Glomerular visceral epithelial cell (primary cell): Measurements from ENCODE around the gene KRT12.
A peak's percentile ranks its signal among the peaks of the same experiment; 100 is the strongest.
"Not testable (repeated sequence)": the region's sequence is repeated elsewhere in the genome, so short reads cannot be mapped to it uniquely, and the experiment has no call there.

Experiments used
- DNase-seq: peaks from one replicate; pipeline ENCODE4 v3.0.0-alpha.2; 2016; ENCODE audit errors: extremely low spot score

KRT12 gene

DNA sequence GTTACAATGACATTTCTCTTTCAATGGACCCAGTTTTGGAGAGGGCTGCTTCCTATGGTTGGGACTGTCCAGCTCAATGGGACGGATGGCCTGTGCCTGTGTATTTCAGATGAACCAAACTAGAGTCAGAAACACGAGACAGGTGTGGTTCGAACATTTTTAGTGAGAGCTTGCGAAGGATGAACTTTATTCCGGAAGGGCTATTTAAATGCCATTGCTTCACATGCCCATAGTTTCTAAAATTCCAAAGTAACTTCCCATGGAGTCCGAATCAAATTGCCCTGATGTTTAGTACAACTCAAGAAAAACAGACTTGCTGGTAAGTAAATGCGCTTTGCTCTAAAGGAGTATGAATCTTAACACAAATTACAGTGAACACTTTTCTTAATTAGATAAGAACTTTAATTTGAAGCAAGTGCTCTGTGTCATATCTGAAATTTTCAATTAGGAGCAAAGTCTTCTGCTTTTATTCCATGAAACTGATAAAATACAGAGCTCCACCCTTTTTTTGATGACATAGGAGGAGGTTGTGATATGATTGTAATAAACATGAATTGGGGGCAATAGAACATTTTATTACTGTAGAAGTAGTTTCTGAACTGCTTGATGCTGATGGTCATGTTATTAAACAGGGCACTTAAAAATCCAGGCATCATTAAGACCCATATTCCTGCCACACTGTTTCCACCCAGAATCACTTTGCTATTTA lies 16.8 kb upstream of the KRT12 start:
- no peak for DNase-seq

DNA sequence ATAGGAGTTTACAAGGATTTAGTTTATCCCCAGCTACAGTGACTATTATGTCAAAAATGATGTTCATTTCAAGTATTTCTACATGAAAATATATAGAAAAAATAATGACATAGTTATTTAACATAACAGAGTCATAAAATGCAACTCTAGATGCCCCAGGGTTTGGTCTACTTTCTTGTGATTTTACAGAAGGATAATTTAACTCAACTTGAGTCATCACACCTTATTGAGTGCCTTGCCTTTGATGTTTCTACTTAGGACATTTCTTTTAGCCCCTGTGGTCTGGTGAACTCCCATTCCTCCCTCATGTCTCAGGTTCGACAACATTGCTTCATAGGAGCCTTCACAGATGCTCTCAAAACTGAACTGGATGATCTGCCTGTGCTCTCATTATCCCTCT lies 16.0 kb upstream of the KRT12 start:
- no peak for DNase-seq

DNA sequence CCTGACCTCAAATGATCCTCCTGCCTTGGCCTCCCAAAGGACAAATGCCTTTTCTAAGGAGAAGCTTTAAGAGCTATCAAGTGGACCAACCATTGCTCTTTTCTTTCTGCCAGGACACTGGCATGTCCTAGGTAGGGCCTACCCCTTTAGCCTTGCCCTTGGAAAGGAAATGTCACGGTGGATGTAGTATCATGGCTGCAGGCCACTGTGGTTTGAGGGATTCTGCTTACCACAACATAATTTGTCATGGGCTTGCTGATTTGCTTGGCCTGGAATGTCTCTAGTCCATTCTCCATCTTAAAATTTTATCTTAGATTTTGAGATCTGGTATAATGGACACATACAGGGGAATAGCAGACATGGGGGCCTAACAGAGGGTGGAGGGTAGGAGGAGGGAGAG lies 12.0 kb upstream of the KRT12 start:
- DNase-seq, result no peak

DNA sequence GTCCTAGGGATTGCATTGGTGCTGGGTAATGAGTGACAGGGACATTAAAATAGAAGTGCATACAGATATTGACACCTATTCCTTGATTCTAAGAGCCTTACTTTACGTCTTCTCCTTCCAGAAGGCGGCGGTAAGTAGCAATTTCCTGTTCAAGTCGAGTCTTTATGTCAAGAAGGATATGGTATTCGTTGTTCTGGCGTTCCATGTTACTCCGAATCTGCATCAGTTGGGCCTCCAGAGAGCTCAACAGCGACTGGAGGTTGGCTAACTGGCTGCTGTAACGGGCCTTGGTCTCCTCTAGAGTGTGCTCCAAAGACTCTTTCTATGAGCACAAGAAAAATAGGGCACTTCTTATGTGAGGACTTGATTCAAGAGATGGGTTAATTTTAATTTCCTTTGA lies 11.0 kb upstream of the KRT12 start:
- DNase-seq, result no peak

DNA sequence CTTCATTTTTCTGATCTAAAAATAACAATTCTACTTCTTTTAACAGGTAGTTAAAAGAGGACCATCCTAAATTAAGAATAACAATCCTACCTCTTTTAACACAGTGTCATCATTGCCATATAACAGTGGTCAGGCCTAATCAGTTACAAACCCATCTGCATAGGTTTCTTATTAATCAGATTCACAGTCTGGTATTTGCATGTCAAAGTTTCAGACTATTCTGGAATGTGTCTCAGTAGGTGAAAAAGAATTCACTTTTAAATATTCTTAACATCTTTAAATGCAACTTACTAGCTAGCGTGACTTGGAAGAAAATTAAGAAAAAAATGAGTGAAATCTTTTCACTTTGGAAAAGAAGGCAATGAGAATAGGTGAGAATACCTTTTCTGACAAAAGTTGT lies 6.8 kb upstream of the KRT12 start:
- no peak for DNase-seq

DNA sequence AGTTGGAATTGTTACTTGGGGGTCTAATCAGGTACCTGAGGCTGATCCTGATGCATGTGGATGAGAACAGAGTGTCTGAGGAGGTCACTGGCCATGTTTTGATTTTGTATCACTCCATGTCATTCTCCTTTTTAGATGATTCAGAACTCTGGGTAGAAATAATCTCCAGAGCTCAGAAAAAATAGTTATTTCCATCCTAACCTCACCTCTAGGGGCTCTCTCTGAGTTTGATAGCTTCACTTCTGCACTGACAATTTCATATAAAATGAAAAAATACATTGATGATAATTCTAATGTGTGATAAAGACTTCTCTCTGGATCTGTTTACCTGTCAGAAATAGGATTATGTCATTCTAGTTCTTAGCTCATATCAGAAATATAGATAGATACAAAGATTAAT lies 6.2 kb upstream of the KRT12 start:
- no peak for DNase-seq

DNA sequence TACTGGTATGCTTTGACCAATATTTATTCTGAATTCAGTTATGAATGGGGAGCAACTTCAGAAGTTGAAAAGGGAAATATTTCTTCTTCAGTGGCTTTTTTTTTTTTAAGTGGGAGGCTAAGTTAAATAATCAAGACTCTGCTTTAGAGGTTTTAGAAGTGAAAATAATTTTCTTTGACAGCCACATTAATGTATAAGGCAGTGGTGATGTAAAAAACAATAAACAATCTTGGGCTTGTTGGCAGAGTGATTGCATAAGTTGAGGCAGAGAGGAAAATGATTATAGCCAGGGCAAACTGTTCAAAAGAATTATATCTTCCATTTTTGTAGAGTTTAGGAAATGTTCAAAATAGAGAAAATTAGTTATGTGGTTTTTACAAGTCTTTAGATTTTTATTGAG lies 5.4 kb upstream of the KRT12 start:
- no peak for DNase-seq

DNA sequence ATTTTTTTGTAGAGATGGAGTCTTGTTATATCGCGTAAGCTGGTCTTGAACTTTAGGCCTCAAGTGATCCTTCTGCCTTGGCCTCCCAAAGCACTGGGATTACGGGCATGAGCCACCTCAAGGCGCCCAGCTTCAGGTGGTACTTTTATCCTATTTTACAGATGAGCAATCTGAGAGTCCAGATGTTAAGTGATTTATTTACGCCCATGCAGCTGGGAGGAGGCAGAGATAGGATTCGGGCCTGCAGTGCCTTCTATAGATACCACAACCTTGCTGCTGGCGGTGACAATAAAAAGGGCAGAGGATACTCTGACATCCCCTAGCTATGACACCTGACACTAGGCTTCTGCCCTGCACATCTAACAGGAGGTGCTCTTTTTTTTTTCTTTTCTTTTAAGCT lies 4.3 kb upstream of the KRT12 start:
- no peak for DNase-seq

DNA sequence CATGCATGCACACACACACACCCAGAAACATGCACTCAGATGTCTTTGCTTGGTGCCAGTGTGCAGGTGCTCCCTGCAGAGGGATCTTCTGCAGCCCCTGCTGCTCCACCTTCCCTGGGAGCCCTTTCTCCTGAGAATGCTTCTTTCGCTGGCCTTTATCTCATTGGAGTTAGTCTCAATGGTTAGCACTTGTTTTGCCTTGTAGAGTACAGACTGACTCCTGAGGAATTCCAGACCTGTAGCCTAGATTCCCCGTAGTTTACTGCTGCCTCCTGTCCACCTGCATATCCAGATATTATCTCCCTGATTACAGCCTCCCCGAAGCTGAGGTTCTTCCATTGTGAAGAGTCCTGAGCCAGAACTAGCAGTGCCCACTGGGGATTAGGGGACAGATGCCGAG lies 3.1 kb upstream of the KRT12 start:
- DNase-seq, result no peak

DNA sequence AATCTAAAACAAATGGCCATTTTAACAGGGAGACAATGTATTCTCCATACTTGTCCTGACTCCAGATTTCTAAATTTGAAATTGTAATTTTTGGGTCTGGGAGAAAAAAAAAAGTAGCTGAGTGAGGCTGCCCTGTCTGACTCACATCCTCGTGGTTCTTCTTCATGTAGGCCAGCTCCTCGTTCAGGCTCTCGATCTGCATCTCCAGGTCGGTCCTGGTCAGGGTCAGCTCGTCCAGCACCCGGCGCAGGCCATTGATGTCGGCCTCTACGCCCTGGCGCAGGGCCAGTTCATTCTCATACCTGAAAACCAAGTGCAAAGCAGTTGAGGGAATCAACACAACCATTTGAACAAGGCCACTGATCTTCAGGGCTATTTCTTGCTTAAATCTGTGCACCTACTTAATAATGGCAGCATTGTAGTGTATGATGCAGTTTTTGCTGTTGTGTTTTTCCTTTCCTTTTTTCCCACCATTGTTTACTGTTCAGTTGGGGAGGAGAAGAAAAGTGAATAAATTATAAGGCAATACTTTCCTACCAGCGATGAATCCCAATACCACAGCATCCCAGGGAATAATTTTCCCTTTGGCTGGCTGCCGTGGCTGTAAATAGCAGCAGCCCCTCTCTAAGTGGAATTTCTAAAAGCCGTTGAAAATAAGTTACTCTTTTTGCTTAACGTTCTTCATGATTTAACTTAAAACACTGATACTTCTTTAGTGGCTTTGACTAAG lies 2.2 kb downstream of the KRT12 start:
- DNase-seq, result no peak

DNA sequence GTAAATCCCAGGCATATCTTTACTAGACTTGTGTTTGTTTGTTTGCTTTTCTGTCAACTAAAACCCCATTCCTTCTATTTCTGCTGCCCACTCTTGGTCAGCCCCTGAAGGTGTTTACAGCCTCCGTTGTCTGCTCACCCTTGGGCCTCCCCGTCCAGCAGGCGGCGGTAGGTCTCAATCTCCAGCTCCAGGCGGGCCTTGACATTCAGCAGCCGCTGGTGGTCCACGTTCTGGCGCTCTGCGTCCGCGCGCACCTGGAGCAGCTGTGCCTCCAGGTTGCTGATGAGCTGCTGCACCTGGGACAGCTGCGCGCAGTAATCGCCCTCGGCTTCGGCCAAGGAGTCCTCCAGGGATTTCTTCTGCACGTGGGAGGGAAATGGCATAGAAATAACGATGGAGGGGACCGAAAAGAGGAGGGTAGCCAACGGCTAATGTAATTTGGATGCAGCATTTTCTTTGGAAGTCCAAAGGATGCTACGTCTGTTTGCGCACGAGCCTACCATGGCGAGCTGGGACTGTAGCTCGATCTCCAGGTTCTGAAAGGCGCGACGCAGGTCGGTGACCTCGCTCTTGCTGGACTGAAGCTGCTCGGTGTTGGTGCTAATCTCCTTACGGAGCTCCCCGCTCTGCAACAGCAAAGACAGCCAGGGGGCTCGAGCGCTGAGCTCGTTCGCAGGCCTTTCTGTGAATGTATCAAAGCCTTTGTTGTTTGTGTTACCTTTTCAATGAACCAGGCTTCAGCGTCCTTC lies 3.9 kb downstream of the KRT12 start:
- DNase-seq, result no peak

DNA sequence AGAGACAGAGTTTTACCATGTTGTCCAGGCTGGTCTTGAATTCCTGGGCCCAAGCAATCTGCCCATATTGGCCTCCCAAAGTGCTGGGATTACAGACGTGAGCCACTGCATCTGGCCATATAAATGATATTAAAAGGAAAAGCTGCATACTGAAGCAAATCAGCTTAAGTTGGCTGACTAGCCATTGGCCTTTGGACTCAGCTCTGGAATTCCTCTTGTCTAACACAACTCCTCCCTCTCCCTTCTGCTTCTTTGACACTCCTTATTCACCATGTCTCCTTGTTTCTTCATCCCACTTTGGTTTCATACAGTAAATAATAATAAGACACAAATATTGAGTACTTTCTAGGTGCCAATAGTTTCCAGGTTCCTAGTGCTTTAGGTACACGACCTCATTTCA lies 7.5 kb downstream of the KRT12 start:
- DNase-seq, result no peak

DNA sequence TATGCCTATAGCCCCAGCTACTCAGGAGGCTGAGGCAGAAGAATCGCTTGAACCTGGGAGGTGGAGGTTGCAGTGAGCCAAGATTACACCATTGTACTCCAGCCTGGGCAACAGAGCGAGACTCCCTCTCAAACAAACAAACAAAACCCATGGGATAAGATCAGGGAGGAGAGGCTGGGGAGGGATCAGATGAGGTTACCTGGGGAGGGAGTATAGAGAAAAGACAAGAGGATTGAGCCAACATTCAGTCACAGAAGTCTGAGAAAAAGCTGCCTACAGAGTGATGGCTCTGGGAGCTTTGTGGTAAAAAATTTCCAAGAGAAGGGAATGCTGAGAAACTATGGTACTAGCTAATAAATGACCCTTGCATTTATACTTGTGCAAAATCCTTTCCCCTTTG lies 8.4 kb downstream of the KRT12 start:
- DNase-seq, result not testable (repeated sequence)

DNA sequence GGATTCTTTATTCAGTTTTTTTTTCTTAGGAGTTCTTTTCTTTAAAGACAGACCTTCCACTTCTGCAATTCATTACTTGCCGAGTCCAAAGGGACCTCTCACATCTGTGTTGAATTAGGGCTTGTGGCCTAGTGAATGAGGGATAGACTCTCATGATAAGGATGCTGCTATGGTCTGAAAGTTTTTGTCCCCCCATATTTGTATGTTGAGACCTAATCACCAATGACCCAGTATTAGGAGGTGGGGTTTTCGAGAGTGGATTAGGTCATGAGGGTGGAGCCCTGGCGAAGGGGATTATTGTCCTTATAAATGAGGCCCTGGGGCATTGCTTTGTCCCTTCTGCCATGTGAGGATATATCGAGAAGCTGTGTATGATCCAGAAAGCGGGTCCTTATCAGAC lies 9.5 kb downstream of the KRT12 start:
- DNase-seq, result no peak

DNA sequence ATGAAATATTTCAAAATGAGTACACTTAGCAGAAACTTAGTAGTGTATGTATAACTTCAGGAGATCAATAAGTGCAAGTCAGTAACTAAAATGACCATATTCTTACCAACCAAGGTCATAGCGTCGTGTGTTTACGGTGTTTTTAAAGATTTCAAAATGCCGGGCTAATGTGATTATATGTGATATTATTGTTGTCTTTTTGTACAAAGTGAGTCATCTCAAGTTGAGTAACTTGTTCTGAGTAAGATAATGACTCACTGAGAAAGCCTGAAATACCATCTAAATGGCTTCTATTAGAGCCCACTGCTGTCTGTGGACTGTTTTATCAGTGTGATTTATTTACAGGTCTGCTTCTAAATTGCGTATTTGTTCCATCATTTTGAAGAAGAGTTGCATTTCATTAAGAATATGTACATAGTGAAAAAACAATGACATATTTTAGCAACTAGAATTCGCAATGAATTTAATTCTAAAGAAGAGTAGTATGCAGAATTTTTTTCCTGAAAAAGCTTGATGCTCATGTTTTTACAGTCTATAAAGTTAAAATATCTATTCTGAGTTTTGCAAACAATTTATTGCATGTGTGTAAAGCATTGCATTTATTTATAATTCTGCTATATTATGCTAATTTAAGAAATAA lies 12.7 kb downstream of the KRT12 start:
- DNase-seq, result peak; percentile 58

DNA sequence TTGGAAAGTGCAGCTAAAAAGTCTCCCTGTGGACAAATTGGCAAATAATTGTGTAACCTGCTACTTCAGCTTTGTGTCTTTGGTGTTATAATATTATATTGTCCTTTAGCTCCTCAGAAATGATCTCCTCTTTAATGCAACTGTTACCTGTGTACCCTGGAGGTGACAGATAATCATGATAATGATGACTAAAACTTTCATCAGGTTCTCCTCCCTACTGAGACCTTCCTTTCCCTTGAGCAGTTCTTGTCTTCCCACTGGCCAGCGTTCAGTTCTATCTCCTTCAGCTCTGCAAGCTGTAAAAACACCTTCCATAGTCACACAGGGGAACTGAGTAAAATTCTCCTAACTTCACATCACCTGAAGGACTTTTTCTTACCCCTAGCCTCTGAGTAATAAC lies 14.7 kb downstream of the KRT12 start:
- DNase-seq, result no peak

DNA sequence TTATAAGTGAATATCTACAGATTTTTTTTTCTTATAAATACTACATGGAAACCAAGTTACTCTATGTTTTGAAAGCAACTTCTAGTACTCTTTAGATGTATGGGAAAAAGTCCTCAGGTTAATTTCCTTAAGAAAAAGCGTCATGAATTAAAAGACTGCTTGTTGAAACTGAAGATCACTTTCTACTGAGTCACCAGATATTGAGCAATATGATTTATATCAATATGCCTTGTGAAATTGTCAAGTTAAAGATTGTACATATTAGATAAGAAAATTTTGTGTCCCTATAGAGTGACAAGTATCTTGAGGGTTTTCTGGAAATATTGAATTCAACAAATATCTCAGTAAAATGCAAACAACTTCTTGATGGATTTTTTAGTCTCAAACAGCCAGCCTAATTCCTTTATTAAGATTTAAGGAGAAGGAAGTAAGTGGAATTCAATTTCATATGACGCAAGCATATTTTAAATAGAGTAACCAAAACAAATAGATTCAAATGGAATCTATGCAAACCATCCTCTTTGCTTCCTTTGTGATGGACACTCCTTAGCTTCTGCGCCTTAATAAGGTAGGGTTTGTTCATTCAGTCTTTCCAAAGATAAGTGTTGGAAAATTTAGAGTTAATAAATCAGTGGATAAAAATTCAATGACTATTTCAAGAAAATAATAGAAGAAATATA lies 16.6 kb downstream of the KRT12 start:
- no peak for DNase-seq

DNA sequence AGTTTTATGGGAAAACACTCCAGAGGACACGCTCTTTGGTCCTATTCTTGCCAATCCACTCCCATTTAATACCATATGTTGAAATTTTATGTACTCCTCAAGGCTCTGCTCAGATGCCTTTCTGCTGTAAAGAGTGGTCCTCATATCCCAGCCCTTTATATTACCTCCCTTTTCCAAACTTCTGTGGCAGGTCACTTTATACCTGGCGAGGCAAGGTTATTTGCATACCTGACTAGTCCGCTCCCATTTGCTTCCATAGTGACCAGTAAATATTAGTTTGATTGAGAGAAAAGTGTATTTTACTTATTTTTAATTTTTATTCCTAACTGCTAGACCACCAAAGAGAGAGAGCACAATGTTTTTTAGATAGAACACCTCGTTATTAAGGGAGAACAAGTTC lies 17.3 kb downstream of the KRT12 start:
- no peak for DNase-seq

DNA sequence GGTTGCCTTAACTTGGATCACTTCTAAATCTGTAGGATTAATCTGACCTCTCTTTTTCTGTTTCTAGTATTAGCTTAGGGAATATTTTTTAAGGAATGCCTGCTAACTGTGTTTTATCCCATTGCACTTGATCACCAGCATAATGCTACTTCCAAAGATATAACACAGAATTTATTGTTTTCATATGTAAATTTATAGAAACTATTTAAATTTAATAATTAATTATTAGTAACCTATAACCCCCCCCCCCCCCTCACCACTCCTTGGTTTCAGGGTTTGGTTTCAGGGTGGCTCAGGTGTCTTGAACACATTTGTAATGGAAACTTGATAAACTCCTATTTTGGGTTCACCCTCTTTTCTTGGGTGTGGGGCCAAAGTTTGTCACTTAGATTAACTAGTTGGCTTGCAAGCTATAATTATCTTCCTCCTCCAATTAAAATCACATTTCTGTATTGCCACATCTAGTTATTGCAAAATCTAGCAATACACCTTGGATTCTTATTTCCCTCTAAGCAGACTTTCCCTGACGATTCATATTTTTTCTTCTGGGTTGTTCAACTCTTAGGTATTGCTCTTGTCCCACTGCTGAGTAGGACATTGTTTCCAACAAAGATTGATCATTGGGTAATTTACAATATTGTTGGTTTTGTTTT lies 18.3 kb downstream of the KRT12 start:
- no peak for DNase-seq

DNA sequence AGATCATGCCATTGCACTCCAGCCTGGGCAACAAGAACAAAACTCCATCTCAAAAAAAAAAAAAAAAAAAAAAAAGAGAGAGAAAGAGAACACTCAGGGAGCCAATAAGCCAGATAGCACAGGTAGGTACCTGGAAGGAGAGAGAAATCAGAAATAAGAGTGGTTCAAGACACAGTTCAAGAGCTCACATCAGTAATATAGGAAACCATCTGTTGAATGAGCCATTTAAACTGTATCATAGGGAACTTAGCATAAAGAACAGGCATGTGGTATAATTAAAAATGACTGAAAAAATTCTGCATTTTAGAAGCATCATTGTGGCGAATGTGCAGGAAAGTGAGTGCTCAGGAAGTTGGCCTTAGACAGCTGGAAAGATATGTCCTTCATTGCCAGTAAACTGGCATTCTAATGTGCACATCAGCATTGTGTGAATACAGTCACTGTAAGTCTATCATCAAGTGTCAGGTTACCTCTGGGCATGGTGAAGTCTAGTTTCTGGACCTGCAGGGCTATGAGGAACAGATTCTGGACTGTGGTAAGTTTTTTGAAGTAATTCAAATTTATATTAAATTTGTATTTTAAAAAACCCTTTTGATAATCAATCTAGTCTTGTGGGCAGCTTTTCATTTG lies 20.4 kb downstream of the KRT12 start:
- no peak for DNase-seq

DNA sequence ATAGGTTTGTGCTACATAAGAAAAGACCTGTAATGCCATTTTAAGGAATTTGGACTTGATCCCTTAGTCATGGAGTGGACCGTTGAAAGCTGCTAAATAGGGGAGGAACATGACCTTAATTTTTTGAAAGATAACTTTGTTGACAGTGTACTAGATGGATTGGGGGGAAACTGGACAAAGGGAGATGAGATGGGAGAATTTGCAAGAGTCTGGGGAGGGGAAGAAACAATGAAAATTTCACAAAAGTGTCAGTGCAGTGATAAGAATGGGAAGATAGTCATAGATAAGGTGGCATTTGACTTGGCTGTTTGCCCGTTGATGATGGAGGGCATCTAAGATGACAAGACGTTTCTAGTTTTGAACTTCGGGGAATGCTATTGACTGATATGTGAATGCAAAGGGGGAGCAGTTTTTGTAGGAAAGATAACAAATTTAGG lies 22.3 kb downstream of the KRT12 start:
- no peak for DNase-seq
